Measurements from ENCODE around the gene NDUFB2. TPM values are rescaled to one million over a fixed set of nuclear protein-coding genes. Genes with fewer than 3 reads are reported as not detected.

NDUFB2 gene
- total and polyA plus RNA-seq, 2 donors (not counting 3 experiments of a cell fraction or from before 2014, with no cell fraction given) = 197 to 1,075 TPM

GRCh38 chr7:140675726-140676125 is 20.8 kb upstream of the NDUFB2 start:
- no peak overlapping the region for H2AFZ ChIP-seq (ENCODE audit: low read depth, low read length)
- peaks cover 0 to 5% of the 10 kb centered on the region in 2 experiments for H3K36me3 ChIP-seq (ENCODE audit: control insufficient read depth in 2 of 2, extremely low read depth in 1 of 2, insufficient read depth in 2 of 2, low read length in 2 of 2)
- no peak overlapping the region for H3K4me3 ChIP-seq (replicated peaks in 1 of 3; ENCODE audit: insufficient read depth in 1 of 3, low read depth in 1 of 3, low read length in 3 of 3)
- H3K79me2 ChIP-seq (ENCODE audit: control insufficient read depth, insufficient read depth, low read length) = no peaks in the 10 kb centered on the region
- FAIRE-seq (no peak), DNase-seq (ENCODE audit: low read depth, low spot score) (no peak)
- intact Hi-C loops (cut with micrococcal nuclease) (loop anchor here (1.0 to 10.0 kb wide), 4 partner anchors 21 to 979 kb away; partner anchors contain the start of genes BRAF, MRPS33 and NDUFB2), dilution Hi-C loops (cut with MboI; ENCODE audit: extremely low pct_ligation_motif_present, low sequenced_read_pairs) (no loop called here)
- peaks cover 8% of the 10 kb centered on the region for H3K4me1 ChIP-seq (ENCODE audit: control insufficient read depth, extremely low read depth, insufficient read depth, low read length)
- ChIA-PET CTCF (interaction anchor here (1.0 to 3.7 kb wide), 13 partner anchors 10 to 974 kb away, joined by 3 to 19 read pairs (median 4); no protein-coding TSS in a partner anchor), POLR2A (no interaction called here)
- no peak overlapping the region for H3K4me2 ChIP-seq (ENCODE audit: insufficient read depth, low read length)
- H3K9ac ChIP-seq (replicated peaks; ENCODE audit: extremely low read depth, insufficient read depth, low read length) = no peak overlapping the region
- no peaks in the 10 kb centered on the region for H3K27me3 ChIP-seq (ENCODE audit: control insufficient read depth in 2 of 2, insufficient read depth in 2 of 2, low read length in 2 of 2)
- BruUV-seq (replicated peaks) = no TSS peak
- no peak for TF ChIP-seq MYC (IDR thresholded peaks at IDR 0.05; ENCODE audit: low read depth, low read length)
- H3K27ac ChIP-seq (ENCODE audit: insufficient read depth, low read depth, low read length) = no peak overlapping the region
- no peaks in the 10 kb centered on the region for H4K20me1 ChIP-seq (replicated peaks; ENCODE audit: control insufficient read depth, extremely low read depth, insufficient read depth, low read length)
- H3K9me1 ChIP-seq (replicated peaks; ENCODE audit: control insufficient read depth, extremely low read depth, insufficient read depth, low read length) = no peaks in the 10 kb centered on the region
- no peaks in the 10 kb centered on the region for H3K9me3 ChIP-seq (replicated peaks; ENCODE audit: control insufficient read depth, insufficient read depth, low read length)

- Histone ChIP-seq H3K4me2 (ENCODE audit: insufficient read depth, low read length) (no peak overlapping the region), H3K4me3 (replicated peaks in 1 of 3; ENCODE audit: insufficient read depth in 1 of 3, low read depth in 1 of 3, low read length in 3 of 3) (no peak overlapping the region), H3K79me2 (ENCODE audit: control insufficient read depth, insufficient read depth, low read length) (no peaks in the 10 kb centered on the region), H3K9me1 (replicated peaks; ENCODE audit: control insufficient read depth, extremely low read depth, insufficient read depth, low read length) (no peaks in the 10 kb centered on the region), H4K20me1 (replicated peaks; ENCODE audit: control insufficient read depth, extremely low read depth, insufficient read depth, low read length) (no peaks in the 10 kb centered on the region), H2AFZ (ENCODE audit: low read depth, low read length) (no peak overlapping the region), H3K9me3 (replicated peaks; ENCODE audit: control insufficient read depth, insufficient read depth, low read length) (no peaks in the 10 kb centered on the region), H3K27me3 (ENCODE audit: control insufficient read depth in 2 of 2, insufficient read depth in 2 of 2, low read length in 2 of 2) (no peaks in the 10 kb centered on the region), H3K27ac (ENCODE audit: insufficient read depth, low read depth, low read length) (no peak overlapping the region), H3K36me3 (ENCODE audit: control insufficient read depth in 2 of 2, extremely low read depth in 1 of 2, insufficient read depth in 2 of 2, low read length in 2 of 2) (peaks cover 0 to 7% of the 10 kb centered on the region in 2 experiments), H3K4me1 (ENCODE audit: control insufficient read depth, extremely low read depth, insufficient read depth, low read length) (peaks cover 8% of the 10 kb centered on the region), H3K9ac (replicated peaks; ENCODE audit: extremely low read depth, insufficient read depth, low read length) (no peak overlapping the region)
- CTCF ChIA-PET = interaction anchor here (1.1 to 3.7 kb wide), 3 partner anchors 10 to 973 kb away, joined by 3 to 17 read pairs (median 10); no protein-coding TSS in a partner anchor
- POLR2A ChIA-PET = no interaction called here
- FAIRE-seq (no peak), DNase-seq (ENCODE audit: low read depth, low spot score) (no peak)
- dilution Hi-C loops (cut with MboI; ENCODE audit: extremely low pct_ligation_motif_present, low sequenced_read_pairs) = no loop called here
- intact Hi-C loops (cut with micrococcal nuclease) = loop anchor here (5.0 to 10.0 kb wide), 2 partner anchors 246 to 978 kb away; partner anchors contain the start of gene BRAF
- BruUV-seq (replicated peaks) = no TSS peak
- TF ChIP-seq CTCF (IDR thresholded peaks at IDR 0.05; ENCODE audit: extremely low read depth in 1 of 2, insufficient read depth in 1 of 2, low read depth in 1 of 2, low read length in 2 of 2) (no peak), FOS (IDR thresholded peaks at IDR 0.05; ENCODE audit: borderline replicate concordance, insufficient read depth, low read length) (no peak), MYC (IDR thresholded peaks at IDR 0.05; ENCODE audit: low read depth, low read length) (no peak), JUN (IDR thresholded peaks at IDR 0.05; ENCODE audit: borderline replicate concordance, insufficient read depth, insufficient read length, low read depth) (no peak), POLR2A (IDR thresholded peaks at IDR 0.05; ENCODE audit: low read depth, low read length) (no peak), GATA2 (IDR thresholded peaks at IDR 0.05; ENCODE audit: insufficient read depth, insufficient read length, low read depth, low read length) (no peak), EZH2 (IDR thresholded peaks at IDR 0.05; ENCODE audit: borderline replicate concordance, low read depth, low read length, severe bottlenecking) (no peak), MAX (IDR thresholded peaks at IDR 0.05; ENCODE audit: insufficient read depth, insufficient read length) (no peak), POLR2AphosphoS5 (IDR thresholded peaks at IDR 0.05; ENCODE audit: insufficient read depth, low read depth, low read length) (no peak)
These were observed 20.2 kb upstream of the NDUFB2 start for GRCh38 chr7:140676306-140676705.
